ENCODE results near the gene GABRA4.

DNA sequence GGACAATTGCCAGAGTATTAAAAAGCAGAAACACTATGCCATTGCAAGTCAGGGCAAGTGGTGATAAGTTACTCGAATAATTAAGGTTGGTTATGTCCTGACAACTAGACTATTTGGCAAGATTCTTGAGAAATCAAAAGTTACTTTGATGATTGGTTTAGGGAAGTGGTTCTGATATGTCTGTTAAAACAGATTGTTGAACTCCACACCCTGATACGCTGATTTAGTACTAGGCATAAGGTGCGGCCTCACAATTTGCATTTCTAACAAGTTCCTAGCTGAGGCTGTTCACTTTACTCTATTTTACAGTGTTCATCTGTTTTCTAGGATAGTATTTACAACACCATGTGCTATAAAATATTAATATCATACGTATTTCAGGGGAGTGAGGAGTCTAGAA, 12.5 kb downstream of the GABRA4 start:
- TF ChIP-seq, protein P1, sequence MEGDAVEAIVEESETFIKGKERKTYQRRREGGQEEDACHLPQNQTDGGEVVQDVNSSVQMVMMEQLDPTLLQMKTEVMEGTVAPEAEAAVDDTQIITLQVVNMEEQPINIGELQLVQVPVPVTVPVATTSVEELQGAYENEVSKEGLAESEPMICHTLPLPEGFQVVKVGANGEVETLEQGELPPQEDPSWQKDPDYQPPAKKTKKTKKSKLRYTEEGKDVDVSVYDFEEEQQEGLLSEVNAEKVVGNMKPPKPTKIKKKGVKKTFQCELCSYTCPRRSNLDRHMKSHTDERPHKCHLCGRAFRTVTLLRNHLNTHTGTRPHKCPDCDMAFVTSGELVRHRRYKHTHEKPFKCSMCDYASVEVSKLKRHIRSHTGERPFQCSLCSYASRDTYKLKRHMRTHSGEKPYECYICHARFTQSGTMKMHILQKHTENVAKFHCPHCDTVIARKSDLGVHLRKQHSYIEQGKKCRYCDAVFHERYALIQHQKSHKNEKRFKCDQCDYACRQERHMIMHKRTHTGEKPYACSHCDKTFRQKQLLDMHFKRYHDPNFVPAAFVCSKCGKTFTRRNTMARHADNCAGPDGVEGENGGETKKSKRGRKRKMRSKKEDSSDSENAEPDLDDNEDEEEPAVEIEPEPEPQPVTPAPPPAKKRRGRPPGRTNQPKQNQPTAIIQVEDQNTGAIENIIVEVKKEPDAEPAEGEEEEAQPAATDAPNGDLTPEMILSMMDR (conservative IDR thresholded peaks at IDR 0.05): no peak
- no peak for TF ChIP-seq ZFX (IDR thresholded peaks at IDR 0.05)

Measured in C4-2B (cell line).